ENCODE data around the gene RBPMS2. TPM values are rescaled to one million over a fixed set of nuclear protein-coding genes. Genes with fewer than 3 reads are reported as not detected.

The RBPMS2 gene
- total RNA-seq, 1 experiment from 2014 or later: 0.91 TPM

- DNase-seq (ENCODE audit: low read depth): peak; percentile 73
Measured at GRCh38 chr15:64731012-64731804, 44.2 kb downstream of the RBPMS2 start.

- DNase-seq (ENCODE audit: low read depth): no peak
Measured at GRCh38 chr15:64730151-64730550, 45.2 kb downstream of the RBPMS2 start.

GRCh38 chr15:64720188-64720587 is 55.2 kb downstream of the RBPMS2 start:
- DNase-seq (ENCODE audit: low read depth): no peak

- no peak for DNase-seq (ENCODE audit: low read depth)
Measured at GRCh38 chr15:64717735-64718495, 57.5 kb downstream of the RBPMS2 start.

GRCh38 chr15:64717130-64717529 is 58.3 kb downstream of the RBPMS2 start:
- DNase-seq (ENCODE audit: low read depth): no peak

- DNase-seq (ENCODE audit: low read depth): no peak
Measured at GRCh38 chr15:64716452-64716851, 58.9 kb downstream of the RBPMS2 start.

- no peak for DNase-seq (ENCODE audit: low read depth)
Measured at GRCh38 chr15:64713592-64713991, 61.8 kb downstream of the RBPMS2 start.

GRCh38 chr15:64712353-64712752 is 63.0 kb downstream of the RBPMS2 start:
- DNase-seq (ENCODE audit: low read depth): no peak

- DNase-seq (ENCODE audit: low read depth): no peak
Measured at GRCh38 chr15:64710676-64711428, 64.5 kb downstream of the RBPMS2 start.

GRCh38 chr15:64706011-64706911 is 69.1 kb downstream of the RBPMS2 start:
- no peak for DNase-seq (ENCODE audit: low read depth)

- DNase-seq (ENCODE audit: low read depth): no peak
Measured at GRCh38 chr15:64705006-64705405, 70.4 kb downstream of the RBPMS2 start.

GRCh38 chr15:64703632-64703959 is 71.8 kb downstream of the RBPMS2 start:
- DNase-seq (ENCODE audit: low read depth): no peak

- DNase-seq (ENCODE audit: low read depth): peak; percentile 87
Measured at GRCh38 chr15:64702816-64703631, 72.4 kb downstream of the RBPMS2 start.

GRCh38 chr15:64701482-64702184 is 73.8 kb downstream of the RBPMS2 start:
- no peak for DNase-seq (ENCODE audit: low read depth)

GRCh38 chr15:64701051-64701450 is 74.3 kb downstream of the RBPMS2 start:
- no peak for DNase-seq (ENCODE audit: low read depth)

- DNase-seq (ENCODE audit: low read depth): peak; percentile 24
Measured at GRCh38 chr15:64699751-64700388, 75.5 kb downstream of the RBPMS2 start.

- DNase-seq (ENCODE audit: low read depth): no peak
Measured at GRCh38 chr15:64698823-64699222, 76.6 kb downstream of the RBPMS2 start.

- DNase-seq (ENCODE audit: low read depth): peak; percentile 34
Measured at GRCh38 chr15:64697911-64698369, 77.4 kb downstream of the RBPMS2 start.

- no peak for DNase-seq (ENCODE audit: low read depth)
Measured at GRCh38 chr15:64696481-64696880, 78.9 kb downstream of the RBPMS2 start.

All from M059J (cell line).